ENCODE measurements around the gene CEP126.

The CEP126 gene

DNA sequence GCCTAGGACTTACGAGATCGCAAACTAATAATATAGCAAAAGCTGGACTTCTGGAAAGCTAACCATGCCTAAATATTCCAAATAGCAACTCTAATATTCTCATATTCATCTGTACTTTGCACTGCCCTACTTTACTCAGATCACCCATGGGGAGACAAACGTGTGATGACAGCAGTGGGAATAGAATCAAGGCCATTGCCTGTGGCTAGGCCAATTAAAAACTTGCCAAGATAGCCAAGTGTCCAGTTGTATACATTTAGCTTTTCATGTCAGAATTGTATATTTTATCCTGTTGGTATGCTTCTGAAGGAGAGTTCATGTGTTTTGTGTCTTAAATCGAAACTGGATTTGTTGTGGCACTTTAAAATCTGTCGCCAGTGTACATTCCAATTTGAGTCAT, 1.2 kb upstream of the CEP126 start:
- peaks cover 3% of the 10 kb centered on the region for H3K36me3 Mint-ChIP-seq
- H3K9me3 Mint-ChIP-seq (ENCODE audit: low read depth): no peaks in the 10 kb centered on the region
- H3K4me1 Mint-ChIP-seq (ENCODE audit: low read depth): peaks cover 23% of the 10 kb centered on the region
- peaks cover 10% of the 10 kb centered on the region for H3K27me3 Mint-ChIP-seq
- peak overlapping the region; percentile 93 for H3K4me3 Mint-ChIP-seq
- no peak overlapping the region for H3K27ac Mint-ChIP-seq

DNA sequence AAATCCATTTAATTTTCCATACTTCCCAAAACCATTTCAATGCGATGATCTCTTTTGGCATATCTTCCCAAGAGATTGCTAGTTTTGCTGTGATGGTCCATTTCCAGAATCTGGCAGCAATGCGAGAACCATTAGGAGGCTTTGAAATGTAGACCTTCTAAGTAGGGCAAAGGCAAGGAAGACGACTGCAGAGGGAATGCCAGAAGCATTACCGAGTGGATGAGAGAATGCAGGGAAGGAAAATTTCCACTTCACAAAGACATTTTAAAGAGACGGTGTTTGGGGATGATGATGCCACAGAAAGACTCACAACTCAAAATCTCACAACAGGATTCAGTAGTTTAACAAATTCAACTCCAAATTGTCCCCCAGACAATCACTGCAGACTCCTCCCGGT, 471 bp upstream of the CEP126 start:
- Mint-ChIP-seq H3K27ac (no peak overlapping the region), H3K36me3 (peaks cover 3% of the 10 kb centered on the region)

DNA sequence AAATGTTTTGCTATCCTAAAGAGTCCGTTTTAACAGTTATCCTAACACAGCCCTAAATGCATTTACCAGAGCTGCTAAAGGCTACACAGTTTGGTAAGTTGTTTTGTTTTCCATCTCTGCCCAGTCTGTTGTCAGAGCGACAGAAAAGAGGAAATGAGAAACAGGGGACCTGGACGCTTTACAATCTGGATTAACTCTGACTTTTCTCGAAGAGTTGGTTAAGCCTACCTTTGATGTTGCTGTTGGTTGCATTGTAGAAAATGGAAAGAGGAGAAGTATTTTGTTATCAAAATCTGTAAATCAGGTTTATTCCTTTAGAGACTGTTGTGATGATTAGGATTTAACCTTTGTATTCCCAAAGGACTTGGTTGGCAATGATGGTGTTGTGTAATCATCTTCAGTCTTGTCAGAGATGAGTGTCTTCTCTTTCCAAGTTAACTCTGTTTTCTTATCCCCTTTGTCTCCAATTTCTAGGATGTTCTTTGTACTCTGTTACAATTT, 1.0 kb downstream of the CEP126 start:
- peak overlapping the region; percentile 92 for H3K27ac Mint-ChIP-seq
- H3K4me3 Mint-ChIP-seq: peak overlapping the region; percentile 93

More for the DNA sequence above, 471 bp upstream of the CEP126 start:
- H3K4me1 Mint-ChIP-seq (ENCODE audit: low read depth): peaks cover 23% of the 10 kb centered on the region
- peak overlapping the region; percentile 93 for H3K4me3 Mint-ChIP-seq
- H3K27me3 Mint-ChIP-seq: peaks cover 8% of the 10 kb centered on the region
- H3K9me3 Mint-ChIP-seq (ENCODE audit: low read depth): no peaks in the 10 kb centered on the region

DNA sequence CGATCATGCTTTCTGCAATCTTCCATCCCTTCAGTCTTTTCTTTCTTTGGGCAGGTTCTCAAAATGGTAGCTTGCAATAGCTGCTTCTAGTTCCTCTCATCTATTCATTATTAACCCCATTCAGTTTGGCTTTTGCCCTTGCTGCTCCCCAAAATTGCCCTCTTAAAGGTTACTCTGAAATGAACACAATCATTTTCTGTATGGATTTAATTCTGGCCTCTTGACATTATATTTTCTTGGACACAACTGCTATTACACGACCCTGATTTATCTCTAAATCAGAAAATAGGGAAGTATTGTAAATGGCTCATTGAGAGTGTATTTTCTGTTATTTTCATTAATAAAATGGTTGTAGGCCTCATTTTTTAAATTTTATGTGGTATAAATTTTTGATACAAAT, 1.6 kb downstream of the CEP126 start, which contains the start of gene ANGPTL5:
Gene ANGPTL5 (minus strand): TSS at position 101 of the 400 bp plus-strand sequence. CDS start 8,613 bp downstream, outside the sequence.
- peaks cover 4% of the 10 kb centered on the region for H3K27me3 Mint-ChIP-seq
- H3K36me3 Mint-ChIP-seq: no peaks in the 10 kb centered on the region
- peaks cover 23% of the 10 kb centered on the region for H3K4me1 Mint-ChIP-seq (ENCODE audit: low read depth)
- peak within 1 kb of the TSS; percentile 92 for H3K27ac Mint-ChIP-seq
- H3K4me3 Mint-ChIP-seq: peak within 1 kb of the TSS; percentile 93
- no peaks in the 10 kb centered on the region for H3K9me3 Mint-ChIP-seq (ENCODE audit: low read depth)

More for the DNA sequence above, 1.0 kb downstream of the CEP126 start:
- Mint-ChIP-seq H3K9me3 (ENCODE audit: low read depth) (no peaks in the 10 kb centered on the region), H3K4me1 (ENCODE audit: low read depth) (peaks cover 23% of the 10 kb centered on the region), H3K27me3 (peaks cover 5% of the 10 kb centered on the region), H3K36me3 (no peaks in the 10 kb centered on the region)

DNA sequence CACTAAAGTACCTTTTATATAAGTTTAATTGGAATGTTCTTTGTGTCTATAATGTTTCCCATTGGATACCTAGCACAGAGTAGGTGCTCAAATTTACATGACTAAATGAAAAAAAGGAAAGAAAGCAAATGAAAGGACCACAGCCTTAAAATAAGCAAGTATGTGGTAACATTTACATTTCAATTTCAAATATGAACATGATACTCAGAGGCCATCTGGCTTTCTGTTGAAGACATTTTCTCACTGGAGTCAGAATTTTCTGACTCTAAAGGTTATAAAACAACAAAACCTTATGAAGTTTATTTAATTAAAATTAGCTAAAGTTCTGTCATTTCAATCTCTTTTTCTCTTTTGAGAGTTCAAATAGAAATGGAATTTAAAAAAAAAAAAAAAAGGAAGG, 2.4 kb downstream of the CEP126 start:
- Mint-ChIP-seq H3K9me3 (ENCODE audit: low read depth) (no peaks in the 10 kb centered on the region), H3K4me1 (ENCODE audit: low read depth) (peaks cover 23% of the 10 kb centered on the region), H3K36me3 (peaks cover under 1% of the 10 kb centered on the region), H3K27ac (no peak overlapping the region), H3K27me3 (no peaks in the 10 kb centered on the region), H3K4me3 (no peak overlapping the region)

DNA sequence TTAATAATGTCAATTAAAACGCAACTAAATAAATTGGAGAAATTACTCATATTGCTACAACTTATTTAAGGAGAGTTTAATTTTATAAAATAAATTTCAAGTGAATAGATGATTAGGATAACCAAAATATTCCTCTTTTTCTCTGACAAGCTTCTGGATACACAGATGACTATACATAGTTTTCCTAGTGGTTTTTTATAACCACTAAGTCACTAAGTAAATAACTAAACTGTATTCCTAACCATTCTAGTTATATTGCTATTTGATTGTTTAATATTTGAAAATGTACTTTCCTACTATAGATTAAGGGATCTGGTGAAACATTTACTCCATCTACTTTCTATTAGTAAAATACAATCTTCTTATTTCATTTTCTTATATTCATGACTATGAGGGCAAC, 6.2 kb downstream of the CEP126 start:
- Mint-ChIP-seq H3K4me1 (ENCODE audit: low read depth) (peaks cover 6% of the 10 kb centered on the region), H3K9me3 (ENCODE audit: low read depth) (no peaks in the 10 kb centered on the region), H3K4me3 (no peak overlapping the region), H3K27ac (no peak overlapping the region), H3K36me3 (peaks cover 7% of the 10 kb centered on the region), H3K27me3 (no peaks in the 10 kb centered on the region)

DNA sequence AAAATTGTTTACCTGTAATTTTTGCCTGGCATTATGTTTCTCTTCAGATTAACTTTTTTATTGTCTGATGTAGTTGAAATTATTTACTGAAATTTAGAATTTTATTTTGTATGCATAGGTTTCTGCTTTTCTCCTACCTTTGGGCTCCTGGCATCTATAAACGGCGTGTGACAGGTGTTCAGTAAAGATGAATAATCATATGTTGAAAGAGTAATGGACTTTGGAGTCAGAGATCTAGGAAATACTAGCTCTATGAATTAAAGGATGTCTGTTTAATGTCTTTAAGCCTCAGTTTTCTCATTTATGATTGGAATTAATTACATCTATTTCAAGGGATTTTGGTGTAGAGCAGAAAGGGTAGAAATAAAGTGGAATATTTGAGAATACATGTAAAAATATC, 8.7 kb downstream of the CEP126 start:
- Mint-ChIP-seq H3K4me1 (ENCODE audit: low read depth) (no peaks in the 10 kb centered on the region), H3K27ac (no peak overlapping the region), H3K36me3 (peaks cover 9% of the 10 kb centered on the region), H3K4me3 (no peak overlapping the region), H3K27me3 (no peaks in the 10 kb centered on the region), H3K9me3 (ENCODE audit: low read depth) (peaks cover 5% of the 10 kb centered on the region)

DNA sequence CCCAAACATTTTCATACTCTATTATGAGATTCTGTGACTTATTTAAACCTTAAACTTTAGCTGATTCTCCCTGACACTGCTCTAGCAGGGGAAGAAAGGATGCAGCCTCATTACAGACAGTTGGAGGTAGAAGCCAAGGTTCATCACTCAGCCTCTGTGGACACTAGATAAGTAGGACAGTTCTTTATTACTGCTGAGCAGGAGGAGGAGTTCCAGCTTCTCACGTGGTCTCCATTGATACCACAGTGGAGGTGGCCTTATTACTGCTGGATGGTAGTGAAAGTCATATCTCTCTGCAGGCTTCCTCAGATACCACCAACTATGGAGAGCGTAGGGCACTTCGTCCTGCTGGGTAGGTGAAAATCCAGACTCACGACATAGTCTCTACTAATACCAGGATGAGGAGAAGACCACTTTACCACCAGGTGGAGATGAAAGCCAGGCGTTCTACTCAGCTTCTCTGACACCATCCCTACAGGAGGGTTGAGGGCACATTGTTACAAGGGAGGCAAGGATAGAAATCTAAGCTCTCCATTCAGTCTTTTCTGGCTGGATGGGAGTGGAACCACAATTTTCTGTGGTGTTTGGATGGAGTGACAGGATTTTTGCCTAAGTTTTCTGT, 14.6 kb downstream of the CEP126 start:
- Mint-ChIP-seq H3K27ac (no peak overlapping the region), H3K36me3 (peaks cover 14% of the 10 kb centered on the region), H3K9me3 (ENCODE audit: low read depth) (peaks cover 15% of the 10 kb centered on the region), H3K27me3 (no peaks in the 10 kb centered on the region), H3K4me3 (no peak overlapping the region), H3K4me1 (ENCODE audit: low read depth) (no peaks in the 10 kb centered on the region)

DNA sequence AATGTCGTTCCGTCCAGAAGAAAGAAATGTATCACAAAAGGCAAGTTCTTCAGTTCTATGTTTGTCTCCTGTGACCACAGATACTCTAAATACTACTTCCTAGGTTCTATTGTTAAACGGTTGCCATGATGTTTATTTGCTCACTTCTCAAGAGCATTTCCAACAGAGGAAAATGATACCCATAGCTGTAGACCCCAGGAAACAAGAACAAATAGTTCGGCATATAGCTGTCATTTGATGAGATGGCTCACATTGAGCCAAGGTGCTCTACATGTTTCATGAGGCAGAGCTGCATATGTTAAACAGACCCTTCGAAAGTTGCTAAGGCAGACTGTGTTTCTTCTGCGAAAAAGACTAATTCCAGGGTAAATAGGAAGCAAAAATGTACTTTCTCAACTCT, 16.9 kb downstream of the CEP126 start:
- Mint-ChIP-seq H3K9me3 (ENCODE audit: low read depth) (peaks cover 15% of the 10 kb centered on the region), H3K4me1 (ENCODE audit: low read depth) (no peaks in the 10 kb centered on the region), H3K27ac (no peak overlapping the region), H3K27me3 (no peaks in the 10 kb centered on the region), H3K4me3 (no peak overlapping the region), H3K36me3 (peaks cover 12% of the 10 kb centered on the region)

DNA sequence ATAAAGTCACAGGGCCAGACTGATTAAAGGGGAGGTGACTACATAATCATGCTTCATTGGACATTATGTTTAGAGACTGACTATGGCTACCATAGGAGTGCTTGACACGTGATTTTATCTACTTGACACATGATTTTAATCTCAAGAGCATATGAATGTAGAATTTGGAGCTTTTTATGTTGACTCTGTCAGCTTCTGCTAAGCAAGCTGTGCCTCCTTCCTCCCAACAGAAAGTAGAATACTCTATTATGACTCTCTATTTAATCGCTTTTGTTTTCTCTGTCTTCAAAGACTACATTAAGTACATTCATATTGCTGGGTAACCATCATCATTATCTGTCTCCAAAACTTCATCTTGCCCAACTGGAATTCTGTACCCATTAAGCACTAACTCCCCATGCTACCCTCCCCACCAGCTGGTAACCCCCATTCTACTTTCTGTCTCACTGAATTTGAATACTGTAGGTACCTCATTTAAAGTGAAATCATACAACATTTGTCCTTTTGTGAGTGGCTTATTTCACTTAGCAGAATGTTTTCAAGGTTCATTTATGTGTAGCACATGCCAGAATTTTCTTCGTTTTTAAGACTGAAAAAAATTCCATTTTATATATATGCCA, 26.2 kb downstream of the CEP126 start:
- H3K4me1 Mint-ChIP-seq (ENCODE audit: low read depth): no peaks in the 10 kb centered on the region
- H3K4me3 Mint-ChIP-seq: no peak overlapping the region
- no peaks in the 10 kb centered on the region for H3K9me3 Mint-ChIP-seq (ENCODE audit: low read depth)
- peaks cover 13% of the 10 kb centered on the region for H3K36me3 Mint-ChIP-seq
- no peaks in the 10 kb centered on the region for H3K27me3 Mint-ChIP-seq
- H3K27ac Mint-ChIP-seq: no peak overlapping the region

DNA sequence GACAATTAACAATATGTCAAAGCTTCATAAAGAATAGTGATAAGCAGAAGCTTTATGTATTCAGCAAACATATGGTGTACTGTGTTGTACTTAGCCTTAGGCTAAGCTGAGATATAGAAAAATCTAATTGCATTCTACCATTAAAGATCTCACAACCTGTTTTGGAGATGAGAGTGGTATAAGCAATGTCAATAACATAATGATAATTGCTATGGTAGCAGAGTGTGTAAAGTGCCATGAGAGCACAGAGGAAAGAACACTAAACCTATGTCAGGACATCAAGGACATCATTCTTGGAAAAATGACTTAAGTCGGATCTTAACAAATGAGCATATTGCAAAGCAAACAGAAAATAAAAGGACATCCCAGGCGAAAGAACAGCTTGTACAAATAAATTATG, 30.1 kb downstream of the CEP126 start:
- Mint-ChIP-seq H3K27ac (no peak overlapping the region), H3K4me3 (no peak overlapping the region), H3K9me3 (ENCODE audit: low read depth) (no peaks in the 10 kb centered on the region), H3K4me1 (ENCODE audit: low read depth) (no peaks in the 10 kb centered on the region), H3K27me3 (no peaks in the 10 kb centered on the region), H3K36me3 (peaks cover 10% of the 10 kb centered on the region)

DNA sequence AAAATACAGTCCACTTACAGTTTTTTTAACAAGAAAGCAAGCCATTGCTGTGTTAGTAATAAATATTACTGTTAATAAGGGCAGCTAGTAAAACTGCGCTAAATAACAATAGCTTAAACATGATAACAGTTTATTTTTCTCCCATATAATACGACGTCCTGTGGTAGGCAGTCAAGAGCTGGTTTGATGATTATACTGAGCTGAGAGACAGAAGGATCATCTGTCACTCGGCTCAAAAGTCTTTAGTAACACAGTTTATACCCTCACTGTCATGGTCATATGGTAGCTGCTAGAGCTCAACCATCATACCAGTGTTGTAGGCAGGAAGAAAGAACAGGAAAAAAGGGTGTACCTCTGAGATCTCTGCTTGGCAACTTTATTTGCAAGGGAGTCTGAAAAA, 30.6 kb downstream of the CEP126 start:
- H3K4me3 Mint-ChIP-seq: no peak overlapping the region
- H3K9me3 Mint-ChIP-seq (ENCODE audit: low read depth): no peaks in the 10 kb centered on the region
- H3K27ac Mint-ChIP-seq: no peak overlapping the region
- no peaks in the 10 kb centered on the region for H3K4me1 Mint-ChIP-seq (ENCODE audit: low read depth)
- peaks cover 10% of the 10 kb centered on the region for H3K36me3 Mint-ChIP-seq
- no peaks in the 10 kb centered on the region for H3K27me3 Mint-ChIP-seq

DNA sequence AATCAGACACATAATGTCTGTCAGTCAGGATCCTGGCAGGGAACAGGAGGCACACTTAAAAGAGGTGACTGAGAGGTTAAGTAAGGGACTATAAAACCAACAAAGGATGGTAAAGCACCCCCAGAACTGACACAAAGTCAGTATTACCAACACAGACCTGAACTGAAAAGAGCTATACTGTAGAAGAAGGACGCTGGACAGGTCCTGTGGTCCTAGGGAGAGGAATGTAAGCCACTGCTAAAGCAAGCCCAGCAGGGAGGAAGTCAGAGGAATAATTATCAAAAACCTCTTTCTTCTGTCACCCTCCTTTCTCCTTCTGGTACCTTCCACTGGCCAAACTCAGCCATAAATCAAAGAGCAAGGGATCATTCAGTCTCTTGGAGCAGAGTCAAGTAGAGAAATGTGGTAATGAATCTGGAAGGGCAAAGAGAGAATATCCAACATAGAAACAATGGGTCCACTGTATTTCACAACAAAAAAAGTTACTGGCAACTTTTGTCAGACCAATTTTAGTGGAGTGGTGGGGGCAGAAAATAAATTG, 34.9 kb downstream of the CEP126 start:
- no peaks in the 10 kb centered on the region for H3K27me3 Mint-ChIP-seq
- no peak overlapping the region for H3K27ac Mint-ChIP-seq
- no peaks in the 10 kb centered on the region for H3K9me3 Mint-ChIP-seq (ENCODE audit: low read depth)
- H3K4me3 Mint-ChIP-seq: no peak overlapping the region
- no peaks in the 10 kb centered on the region for H3K4me1 Mint-ChIP-seq (ENCODE audit: low read depth)
- H3K36me3 Mint-ChIP-seq: peaks cover 7% of the 10 kb centered on the region

DNA sequence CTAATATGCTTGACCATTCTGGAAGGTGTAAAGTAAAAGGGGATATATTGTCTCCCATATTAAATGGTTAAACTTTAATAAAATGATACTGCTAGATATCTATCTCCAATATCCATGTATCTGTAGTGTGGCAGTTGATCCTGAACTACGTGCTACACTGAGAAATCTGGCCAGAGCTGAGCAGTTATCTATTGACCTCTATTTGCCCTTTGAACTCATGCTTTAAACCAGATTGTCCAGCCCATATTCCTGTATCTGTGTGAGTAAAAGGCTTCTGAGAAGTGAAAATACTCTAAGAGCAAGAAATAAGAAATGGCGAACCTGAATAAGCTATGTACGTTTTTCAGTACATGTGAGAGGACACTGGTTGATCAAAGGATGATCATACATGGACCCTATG, 40.5 kb downstream of the CEP126 start:
- H3K9me3 Mint-ChIP-seq (ENCODE audit: low read depth): peaks cover 3% of the 10 kb centered on the region
- H3K4me1 Mint-ChIP-seq (ENCODE audit: low read depth): no peaks in the 10 kb centered on the region
- H3K27ac Mint-ChIP-seq: no peak overlapping the region
- no peaks in the 10 kb centered on the region for H3K27me3 Mint-ChIP-seq
- no peak overlapping the region for H3K4me3 Mint-ChIP-seq
- H3K36me3 Mint-ChIP-seq: peaks cover 17% of the 10 kb centered on the region

DNA sequence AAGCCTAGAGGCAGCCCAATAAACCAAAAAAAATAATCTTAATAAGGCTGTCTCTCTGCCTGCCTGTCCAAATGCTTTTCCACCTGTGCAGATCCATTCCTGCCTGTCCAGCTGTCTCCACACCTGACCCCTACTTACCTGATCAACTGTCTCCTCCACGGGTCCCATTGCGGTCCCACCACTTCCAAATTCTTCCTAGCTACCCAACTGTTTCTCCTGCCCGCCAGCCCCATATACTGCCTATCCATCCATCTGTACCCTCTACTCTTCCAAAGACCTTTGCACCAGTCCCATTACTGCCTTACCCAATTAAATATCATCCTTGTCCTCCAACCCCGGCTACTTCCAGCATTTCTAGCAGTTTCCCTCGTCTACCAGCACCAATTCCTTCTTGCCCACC, 40.9 kb downstream of the CEP126 start:
- Mint-ChIP-seq H3K9me3 (ENCODE audit: low read depth) (peaks cover 3% of the 10 kb centered on the region), H3K27me3 (no peaks in the 10 kb centered on the region), H3K27ac (no peak overlapping the region), H3K4me3 (no peak overlapping the region), H3K36me3 (peaks cover 17% of the 10 kb centered on the region), H3K4me1 (ENCODE audit: low read depth) (no peaks in the 10 kb centered on the region)
